K562 (cell line): ENCODE measurements around the gene ZNF646. TPM values are rescaled to one million over a fixed set of nuclear protein-coding genes. Genes with fewer than 3 reads are reported as not detected.

Experiments used
- ATAC-seq: fragments of 200-7000 bp; cut with Tn5 transposase; 3 replicates; pipeline ENCODE4 v1.9.1; 2020; ENCODE audit warnings: moderate library complexity
- BruUV-seq: library from RNA; stranded (reverse); fragments of 400-500 nt; replicated peaks from 2 replicates; lab custom pipeline; 2021; lab: Mats Ljungman, UMichigan
- CTCF ChIA-PET: fragments of 300-600 bp; formaldehyde crosslinking; extraction: SDS; loops from one replicate; lab custom pipeline; 2021; ENCODE audit warnings: low intra/inter-chr PET ratio; lab: Yijun Ruan, JAX
- POLR2A ChIA-PET: fragments of 300-600, 350-650 bp; sonication (Branson Sonifier 250); formaldehyde crosslinking; extraction: SDS; loops from one replicate; lab custom pipeline; 2021; ENCODE audit warnings: antibody characterized with exemption, inconsistent platforms; lab: Yijun Ruan, JAX
- DNase-seq, 4 experiments: peaks; one replicate each; pipeline versions ENCODE4 v3.0.0 to v3.0.0-alpha.2; 2011 to 2018; ENCODE audit warnings: low spot score in 3 of 4, mixed read lengths in 3 of 4; ENCODE audit errors: extremely low read depth in 1 of 4
- FAIRE-seq: peaks from 2 replicates; lab custom pipeline; 2011; peaks lifted over from hg19 to GRCh38; lab: Jason Lieb, UNC
- H2AFZ ChIP-seq: 2 replicates; pipeline ENCODE4 v1.6.0; 2011; ENCODE audit warnings: low read depth, low read length, control low read depth, inconsistent platforms
- H3K27ac ChIP-seq: fragments of 200-600 bp; 3 replicates; pipeline ENCODE4 v1.8.0; 2011; ENCODE audit warnings: low read depth, mild to moderate bottlenecking, control low read depth, inconsistent platforms, low read length, moderate library complexity, mixed read lengths; ENCODE audit errors: extremely low read depth
- H3K27me3 ChIP-seq, 2 experiments: fragments of 300-600 bp in 1 of 2; 2 replicates in 1 of 2; 3 replicates in 1 of 2; pipeline versions ENCODE4 v1.6.0 to v1.8.0; 2011; ENCODE audit warnings: inconsistent platforms in 2 of 2, low read length in 2 of 2, mild to moderate bottlenecking in 1 of 2, mixed read lengths in 1 of 2, moderate library complexity in 1 of 2; ENCODE audit not compliant: control insufficient read depth in 2 of 2, insufficient read depth in 2 of 2
- H3K36me3 ChIP-seq: fragments of 300-600 bp; 3 replicates; pipeline ENCODE4 v1.8.0; 2011; ENCODE audit warnings: mild to moderate bottlenecking, low read length, inconsistent platforms; ENCODE audit not compliant: control insufficient read depth, insufficient read depth
- H3K4me1 ChIP-seq, 2 experiments: fragments of 200-600 bp in 1 of 2; replicated peaks in 1 of 2; 2 replicates in 1 of 2; 3 replicates in 1 of 2; pipeline versions ENCODE4 v1.5.1 to v1.8.0; 2011; ENCODE audit warnings: inconsistent platforms in 2 of 2, low read length in 2 of 2, mild to moderate bottlenecking in 1 of 2, mixed read lengths in 1 of 2, moderate library complexity in 1 of 2; ENCODE audit not compliant: control insufficient read depth in 2 of 2, insufficient read depth in 2 of 2
- H3K4me2 ChIP-seq: 2 replicates; pipeline ENCODE4 v1.6.1; 2011; ENCODE audit warnings: low read length, control low read depth, inconsistent platforms, mixed read lengths; ENCODE audit not compliant: insufficient read depth
- H3K4me3 ChIP-seq: fragments of 200-600 bp; sonication (generic), shearing (Covaris generic); 2 replicates; pipeline ENCODE4 v1.5.1; 2016; ENCODE audit warnings: control low read depth, inconsistent platforms
- H3K79me2 ChIP-seq: fragments of 200-600 bp; 3 replicates; pipeline ENCODE4 v1.8.0; 2011; ENCODE audit warnings: low read length, inconsistent platforms; ENCODE audit not compliant: control insufficient read depth, insufficient read depth
- H3K9ac ChIP-seq, 2 experiments: 2 replicates each; pipeline versions ENCODE4 v1.6.0 to v1.6.1; 2011; ENCODE audit warnings: low read depth in 2 of 2, low read length in 2 of 2, control low read depth in 1 of 2, inconsistent platforms in 1 of 2, mild to moderate bottlenecking in 1 of 2, mixed read lengths in 1 of 2; ENCODE audit not compliant: insufficient read depth in 1 of 2
- H3K9me1 ChIP-seq: one replicate; pipeline ENCODE4 v1.6.0; 2011; ENCODE audit warnings: inconsistent platforms, mild to moderate bottlenecking, low read length, moderate library complexity; ENCODE audit not compliant: control insufficient read depth, insufficient read depth
- H3K9me3 ChIP-seq: replicated peaks from 2 replicates; pipeline ENCODE4 v1.5.1; 2011; ENCODE audit warnings: low read depth, low read length, inconsistent platforms; ENCODE audit not compliant: control insufficient read depth, insufficient read depth
- H4K20me1 ChIP-seq: replicated peaks from 2 replicates; pipeline ENCODE4 v1.6.1; 2011; ENCODE audit warnings: low read length, inconsistent platforms, mixed read lengths; ENCODE audit not compliant: control insufficient read depth, insufficient read depth
- ATF1 ChIP-seq, 2 experiments: fragments of 450-650 bp in 1 of 2; IDR thresholded peaks; 2 replicates each; pipeline ENCODE4 v1.6.1; 2016; ENCODE audit warnings: missing compliant biosample characterization in 1 of 2, missing genetic modification characterization in 1 of 2
- CREB3L1 ChIP-seq: fragments of 450-650 bp; IDR thresholded peaks from 2 replicates; pipeline ENCODE4 v1.6.1; 2014; ENCODE audit warnings: low read depth, mild to moderate bottlenecking, moderate library complexity, borderline replicate concordance
- ELF4 ChIP-seq: fragments of 450-650 bp; formaldehyde crosslinking; IDR thresholded peaks from 2 replicates; pipeline ENCODE4 v1.4.0; 2022; ENCODE audit warnings: missing genetic modification characterization
- FOXP4 ChIP-seq: sonication (generic); formaldehyde crosslinking; IDR thresholded peaks from 2 replicates; pipeline ENCODE4 v1.8.0; 2022; ENCODE audit warnings: mild to moderate bottlenecking, missing genetic modification reagents, borderline replicate concordance
- HCFC1 ChIP-seq: IDR thresholded peaks from 2 replicates; pipeline ENCODE4 v1.6.1; 2012; ENCODE audit warnings: low read depth, low read length, improper control_type of control experiment
- HEY1 ChIP-seq: fragments of 250-450 bp; sonication (Bioruptor Pico); IDR thresholded peaks from 2 replicates; pipeline ENCODE4 v1.5.0; 2020; ENCODE audit warnings: mild to moderate bottlenecking, moderate library complexity, borderline replicate concordance
- SMC3 ChIP-seq: conservative IDR thresholded peaks from 2 replicates; pipeline ENCODE4 v1.6.1; 2011; ENCODE audit warnings: low read depth, low read length, improper control_type of control experiment; ENCODE audit not compliant: insufficient read depth
- ZNF316 ChIP-seq: fragments of 450-650 bp; IDR thresholded peaks from 2 replicates; pipeline ENCODE4 v1.6.1; 2016
- ZNF778 ChIP-seq: fragments of 450-650 bp; formaldehyde crosslinking; IDR thresholded peaks from 2 replicates; pipeline ENCODE4 v1.4.0; 2020; ENCODE audit warnings: mild to moderate bottlenecking, moderate library complexity
- WGBS: fragments of 100-300 bp; shearing (Covaris generic); methylation state at CpG from one replicate; pipeline ENCODE4 v1.1.6; 2016; ENCODE audit warnings: low coverage, mixed read lengths; ENCODE audit not compliant: insufficient coverage; ENCODE audit errors: missing lambda C conversion rate; 5-methylcytosine and 5-hydroxymethylcytosine counted together
- in situ Hi-C: fragments of 300-500 bp; cut with MboI; formaldehyde crosslinking; loops from 4 replicates; pipeline ENCODE4 v1.15.0; 2018; ENCODE audit warnings: inconsistent platforms, mixed read lengths
- intact Hi-C: fragments of 100-400 bp; cut with micrococcal nuclease; formaldehyde crosslinking; loops from 2 replicates; pipeline ENCODE4 v1.14.2; 2022
- polyA plus RNA-seq, 8 experiments: library from polyadenylated mRNA; depleted of rRNA in 4 of 8; stranded (reverse) in 5 of 8; unstranded in 3 of 8; fragments of >200 nt; fragmentation: Nextera tagmentation in 2 of 8; fragmentation: Illumina TruSeq in 1 of 8; extraction: Ambion mirVana in 2 of 8; extraction: Trizol in 1 of 8; gene quantifications; 2 replicates each; pipeline versions ENCODE4 v1.2.1 to v1.2.3, GENCODE V29; 2011 to 2014; ENCODE audit warnings: inconsistent platforms in 1 of 8, missing spikeins in 1 of 8
- total RNA-seq, 7 experiments: library from RNA; depleted of rRNA in 6 of 7; stranded (reverse); fragments of >200 nt in 6 of 7; fragmentation: Illumina TruSeq in 2 of 7; extraction: Trizol in 2 of 7; gene quantifications; 2 replicates each; pipeline versions ENCODE4 v1.2.1 to v1.2.3, GENCODE V29; 2011 to 2021; ENCODE audit warnings: low replicate concordance in 1 of 7

ZNF646 gene
- total and polyA plus RNA-seq, 9 of the 15 experiments (the other 6 are each of a cell fraction or from before 2014, with no cell fraction given) = 0.08 to 20.6 (median 8.0) TPM

- TF ChIP-seq HEY1 (CRISPR knock-in tag) (no peak), SMC3 (0 out of 2 replicates have a peak, but pooled peaks have one; percentile 6), HCFC1 (peak; percentile 97), CREB3L1 (peak; percentile 54; the same call in 1 of the 2 replicates), ATF1 (CRISPR knock-in tag; IDR thresholded peaks at IDR 0.05) (no peak), ATF1 (tag; IDR thresholded peaks at IDR 0.05) (no peak)
These were observed 40.3 kb upstream of the ZNF646 start (continued) for GRCh38 chr16:31033709-31034492.

DNA sequence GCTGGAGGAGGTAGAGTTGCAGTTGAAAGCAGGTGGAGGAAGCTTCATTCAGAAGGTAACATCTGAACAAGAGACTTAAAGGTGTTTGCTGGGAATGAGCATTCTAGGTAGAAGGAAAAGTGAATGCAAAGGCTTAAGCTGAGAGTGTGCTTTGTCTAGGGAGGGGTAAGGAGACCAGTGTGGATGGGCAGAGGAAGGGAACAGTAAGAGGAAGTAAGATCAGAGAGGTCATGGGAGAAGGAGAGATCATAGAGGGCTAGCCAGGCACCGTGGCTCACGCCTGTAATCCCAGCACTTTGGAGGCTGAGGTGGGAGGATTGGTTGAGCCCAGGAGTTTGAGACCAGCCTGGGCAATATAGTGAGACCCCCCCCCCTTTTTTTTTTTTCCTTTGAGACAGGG lies 37.5 kb upstream of the ZNF646 start:
- Histone ChIP-seq H3K4me3 (no peak overlapping the region), H3K27me3 (no peaks in the 10 kb centered on the region), H3K4me1 (peaks cover 16 to 18% of the 10 kb centered on the region in 2 experiments), H3K27ac (no peak overlapping the region), H4K20me1 (peaks cover 4% of the 10 kb centered on the region), H3K9me3 (no peaks in the 10 kb centered on the region; the same call in 1 of the 2 replicates), H3K79me2 (peaks cover 21% of the 10 kb centered on the region), H3K36me3 (peaks cover 46% of the 10 kb centered on the region; the same call in 2 of the 3 replicates), H3K4me2 (no peak overlapping the region), H2AFZ (no peak overlapping the region), H3K9ac (no peak overlapping the region), H3K9me1 (peaks cover 5% of the 10 kb centered on the region)
- TF ChIP-seq ZNF316 = no peak
- no peak for TF ChIP-seq ZNF778 (CRISPR knock-in tag)
- 0 out of 2 replicates have a peak, but pooled peaks have one; percentile 15 for TF ChIP-seq ELF4
- no peak for TF ChIP-seq FOXP4 (CRISPR knock-in tag)
- intact Hi-C loops = no loop called here
- WGBS = 7% methylated on average over 2 of the region's 2 CpGs
- ChIA-PET POLR2A (interaction anchor here (0.7 kb wide), 1 partner anchor 144 kb away, joined by 3 read pairs; no protein-coding TSS in a partner anchor), CTCF (no interaction called here)
- FAIRE-seq (no peak), ATAC-seq (no peak), DNase-seq (no peak)
- in situ Hi-C loops = no loop called here
- BruUV-seq = no TSS peak
